ENCODE measurements around the gene LCN2.

LCN2 gene

GRCh38 chr9:128143525-128144238 lies 5.6 kb upstream of the LCN2 start:
- TF ChIP-seq EZH2phosphoT487 (IDR thresholded peaks at IDR 0.05; ENCODE audit: low read length) (no peak), EZH2 (optimal IDR thresholded peaks at IDR 0.05; ENCODE audit: low read depth, low read length) (no peak), CTCF (IDR thresholded peaks at IDR 0.05; ENCODE audit: low read length) (no peak)
- no peaks in the 10 kb centered on the region for H3K9me3 ChIP-seq (replicated peaks; ENCODE audit: insufficient read depth, low read length)
- peaks cover 13% of the 10 kb centered on the region; the same call in 1 of the 2 replicates for H3K27me3 ChIP-seq (replicated peaks; ENCODE audit: insufficient read depth, low read length)
- H3K4me1 ChIP-seq (ENCODE audit: low read length) = no peaks in the 10 kb centered on the region
- no peaks in the 10 kb centered on the region for H3K36me3 ChIP-seq (replicated peaks; ENCODE audit: insufficient read depth, low read length)
- no peak overlapping the region for H3K9ac ChIP-seq (ENCODE audit: low read length)
- DNase-seq = no peak
- H3K27ac ChIP-seq (ENCODE audit: low read length) = no peak overlapping the region
- no peaks in the 10 kb centered on the region for H3K79me2 ChIP-seq (ENCODE audit: low read length)
- no peaks in the 10 kb centered on the region for H4K20me1 ChIP-seq (ENCODE audit: insufficient read depth, low read length)
- H3K4me2 ChIP-seq (ENCODE audit: low read depth, low read length) = no peak overlapping the region
- no peak overlapping the region for H2AFZ ChIP-seq (ENCODE audit: low read length)
- H3K4me3 ChIP-seq (ENCODE audit: low read length) = no peak overlapping the region
- no peaks in the 10 kb centered on the region for H3F3A ChIP-seq (ENCODE audit: insufficient read depth, low read length)
- no peaks in the 10 kb centered on the region for H3K9me2 ChIP-seq (replicated peaks; ENCODE audit: insufficient read depth, low read length)

GRCh38 chr9:128144239-128145181 lies 4.7 kb upstream of the LCN2 start:
- H2AFZ ChIP-seq (ENCODE audit: low read length) = no peak overlapping the region
- H4K20me1 ChIP-seq (ENCODE audit: insufficient read depth, low read length) = no peaks in the 10 kb centered on the region
- no peaks in the 10 kb centered on the region for H3K36me3 ChIP-seq (replicated peaks; ENCODE audit: insufficient read depth, low read length)
- no peak overlapping the region for H3K4me2 ChIP-seq (ENCODE audit: low read depth, low read length)
- no peaks in the 10 kb centered on the region for H3K4me1 ChIP-seq (ENCODE audit: low read length)
- no peak overlapping the region for H3K9ac ChIP-seq (ENCODE audit: low read length)
- no peaks in the 10 kb centered on the region for H3F3A ChIP-seq (ENCODE audit: insufficient read depth, low read length)
- no peaks in the 10 kb centered on the region for H3K9me3 ChIP-seq (replicated peaks; ENCODE audit: insufficient read depth, low read length)
- no peaks in the 10 kb centered on the region for H3K9me2 ChIP-seq (replicated peaks; ENCODE audit: insufficient read depth, low read length)
- H3K27ac ChIP-seq (ENCODE audit: low read length) = no peak overlapping the region
- H3K4me3 ChIP-seq (ENCODE audit: low read length) = no peak overlapping the region
- no peaks in the 10 kb centered on the region for H3K79me2 ChIP-seq (ENCODE audit: low read length)
- TF ChIP-seq CTCF (IDR thresholded peaks at IDR 0.05; ENCODE audit: low read length) (no peak), EZH2phosphoT487 (IDR thresholded peaks at IDR 0.05; ENCODE audit: low read length) (no peak), EZH2 (optimal IDR thresholded peaks at IDR 0.05; ENCODE audit: low read depth, low read length) (no peak)
- no peak for DNase-seq
- H3K27me3 ChIP-seq (replicated peaks; ENCODE audit: insufficient read depth, low read length) = peaks cover 12% of the 10 kb centered on the region; the same call in 1 of the 2 replicates

- Histone ChIP-seq H2AFZ (ENCODE audit: low read length) (no peak overlapping the region), H3K27ac (ENCODE audit: low read length) (no peak overlapping the region), H3K9ac (ENCODE audit: low read length) (no peak overlapping the region), H3K36me3 (replicated peaks; ENCODE audit: insufficient read depth, low read length) (no peaks in the 10 kb centered on the region), H3F3A (ENCODE audit: insufficient read depth, low read length) (no peaks in the 10 kb centered on the region), H3K79me2 (ENCODE audit: low read length) (no peaks in the 10 kb centered on the region), H3K9me3 (replicated peaks; ENCODE audit: insufficient read depth, low read length) (no peaks in the 10 kb centered on the region), H3K4me2 (ENCODE audit: low read depth, low read length) (no peak overlapping the region), H4K20me1 (ENCODE audit: insufficient read depth, low read length) (no peaks in the 10 kb centered on the region), H3K27me3 (replicated peaks; ENCODE audit: insufficient read depth, low read length) (peaks cover 7% of the 10 kb centered on the region; the same call in 1 of the 2 replicates), H3K4me1 (ENCODE audit: low read length) (no peaks in the 10 kb centered on the region), H3K9me2 (replicated peaks; ENCODE audit: insufficient read depth, low read length) (no peaks in the 10 kb centered on the region), H3K4me3 (ENCODE audit: low read length) (no peak overlapping the region)
- TF ChIP-seq EZH2phosphoT487 (IDR thresholded peaks at IDR 0.05; ENCODE audit: low read length) (no peak), EZH2 (optimal IDR thresholded peaks at IDR 0.05; ENCODE audit: low read depth, low read length) (no peak), CTCF (IDR thresholded peaks at IDR 0.05; ENCODE audit: low read length) (no peak)
- no peak for DNase-seq
Observed at GRCh38 chr9:128145536-128145935, 3.7 kb upstream of the LCN2 start.
